Measurements from ENCODE around the gene HHAT.

Gene HHAT

DNA sequence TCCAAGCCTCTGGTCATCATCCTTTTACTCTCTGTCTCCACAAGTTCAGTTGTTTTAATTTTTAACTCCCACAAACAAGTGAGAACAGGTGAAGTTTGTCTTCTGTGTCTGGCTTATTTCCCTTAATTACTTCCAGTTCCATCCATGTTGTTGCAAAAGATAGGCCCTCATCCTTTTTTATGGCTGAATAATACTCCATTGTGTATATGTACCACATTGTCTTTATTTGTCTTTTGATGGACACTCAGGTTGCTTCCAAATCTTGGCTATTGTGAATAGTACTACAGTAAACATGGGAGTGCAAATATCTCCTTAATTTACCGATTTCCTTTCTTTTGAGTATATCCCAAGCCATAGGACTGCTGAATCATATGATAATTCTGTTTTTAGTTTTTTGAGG, 262.5 kb downstream of the HHAT start:
- DNase-seq (ENCODE audit: low read depth), result no peak
- H3K4me3 ChIP-seq (ENCODE audit: low read depth, low read length), result no peak overlapping the region
- no peak for TF ChIP-seq POLR2A (IDR thresholded peaks at IDR 0.05; ENCODE audit: extremely low read depth, insufficient read length)
- TF ChIP-seq MYC (IDR thresholded peaks at IDR 0.05; ENCODE audit: low read depth, low read length), result no peak
- TF ChIP-seq, protein P1, sequence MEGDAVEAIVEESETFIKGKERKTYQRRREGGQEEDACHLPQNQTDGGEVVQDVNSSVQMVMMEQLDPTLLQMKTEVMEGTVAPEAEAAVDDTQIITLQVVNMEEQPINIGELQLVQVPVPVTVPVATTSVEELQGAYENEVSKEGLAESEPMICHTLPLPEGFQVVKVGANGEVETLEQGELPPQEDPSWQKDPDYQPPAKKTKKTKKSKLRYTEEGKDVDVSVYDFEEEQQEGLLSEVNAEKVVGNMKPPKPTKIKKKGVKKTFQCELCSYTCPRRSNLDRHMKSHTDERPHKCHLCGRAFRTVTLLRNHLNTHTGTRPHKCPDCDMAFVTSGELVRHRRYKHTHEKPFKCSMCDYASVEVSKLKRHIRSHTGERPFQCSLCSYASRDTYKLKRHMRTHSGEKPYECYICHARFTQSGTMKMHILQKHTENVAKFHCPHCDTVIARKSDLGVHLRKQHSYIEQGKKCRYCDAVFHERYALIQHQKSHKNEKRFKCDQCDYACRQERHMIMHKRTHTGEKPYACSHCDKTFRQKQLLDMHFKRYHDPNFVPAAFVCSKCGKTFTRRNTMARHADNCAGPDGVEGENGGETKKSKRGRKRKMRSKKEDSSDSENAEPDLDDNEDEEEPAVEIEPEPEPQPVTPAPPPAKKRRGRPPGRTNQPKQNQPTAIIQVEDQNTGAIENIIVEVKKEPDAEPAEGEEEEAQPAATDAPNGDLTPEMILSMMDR (IDR thresholded peaks at IDR 0.05; ENCODE audit: low read depth, low read length), result no peak
- TF ChIP-seq MAX (IDR thresholded peaks at IDR 0.05; ENCODE audit: low read depth, low read length), result no peak

DNA sequence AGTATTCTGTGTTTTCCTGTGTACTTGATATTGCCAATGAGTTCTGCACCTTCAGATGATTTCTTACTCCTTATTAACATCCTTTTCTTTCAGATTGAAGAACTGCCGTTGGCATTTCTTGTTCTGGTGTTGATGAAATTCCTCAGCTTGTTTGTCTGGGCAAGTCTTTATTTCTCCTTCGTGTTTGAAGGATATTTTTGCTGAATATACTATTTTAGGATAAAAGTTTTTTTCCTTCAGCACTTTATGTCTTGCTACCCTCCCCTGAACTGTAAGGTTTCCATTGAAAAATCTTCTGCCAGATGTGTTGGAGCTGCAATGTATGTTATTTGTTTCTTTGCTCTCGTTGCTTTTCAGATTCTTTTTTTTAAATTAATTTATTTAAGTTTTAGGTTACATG, 265.9 kb downstream of the HHAT start:
- TF ChIP-seq MAX (IDR thresholded peaks at IDR 0.05; ENCODE audit: low read depth, low read length), result no peak
- no peak for TF ChIP-seq POLR2A (IDR thresholded peaks at IDR 0.05; ENCODE audit: extremely low read depth, insufficient read length)
- TF ChIP-seq MYC (IDR thresholded peaks at IDR 0.05; ENCODE audit: low read depth, low read length), result no peak
- TF ChIP-seq, protein P1 (IDR thresholded peaks at IDR 0.05; ENCODE audit: low read depth, low read length), result no peak
- no peak overlapping the region for H3K4me3 ChIP-seq (ENCODE audit: low read depth, low read length)
- no peak for DNase-seq (ENCODE audit: low read depth)

DNA sequence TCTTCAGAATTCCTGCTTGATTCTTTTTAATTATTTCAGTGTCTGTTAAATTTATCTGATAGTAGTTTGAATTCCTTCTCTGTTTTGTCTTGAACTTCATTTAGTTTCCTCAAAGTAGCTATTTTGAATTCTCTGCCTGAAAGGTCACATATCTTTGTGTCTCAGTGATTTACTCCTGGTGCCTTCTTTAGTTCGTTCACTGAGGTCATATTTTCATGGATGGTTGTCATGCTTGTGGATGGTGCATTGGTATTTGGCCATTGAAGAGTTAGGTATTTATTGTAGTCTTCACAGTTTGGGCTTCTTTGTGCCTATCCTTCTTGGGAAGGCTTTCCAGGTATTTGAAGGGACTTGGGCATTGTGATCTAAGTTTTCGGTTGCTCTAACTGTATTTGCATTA, 267.9 kb downstream of the HHAT start:
- no peak for DNase-seq (ENCODE audit: low read depth)
- TF ChIP-seq MAX (IDR thresholded peaks at IDR 0.05; ENCODE audit: low read depth, low read length) (no peak), MYC (IDR thresholded peaks at IDR 0.05; ENCODE audit: low read depth, low read length) (no peak), POLR2A (IDR thresholded peaks at IDR 0.05; ENCODE audit: extremely low read depth, insufficient read length) (no peak)
- TF ChIP-seq, protein P1 (IDR thresholded peaks at IDR 0.05; ENCODE audit: low read depth, low read length), result no peak
- no peak overlapping the region for H3K4me3 ChIP-seq (ENCODE audit: low read depth, low read length)

- TF ChIP-seq MAX (IDR thresholded peaks at IDR 0.05; ENCODE audit: low read depth, low read length) (no peak), MYC (IDR thresholded peaks at IDR 0.05; ENCODE audit: low read depth, low read length) (no peak), POLR2A (IDR thresholded peaks at IDR 0.05; ENCODE audit: extremely low read depth, insufficient read length) (no peak)
- TF ChIP-seq, protein P1 (IDR thresholded peaks at IDR 0.05; ENCODE audit: low read depth, low read length), result no peak
- DNase-seq (ENCODE audit: low read depth), result peak; percentile 58
- H3K4me3 ChIP-seq (ENCODE audit: low read depth, low read length), result no peak overlapping the region
These were observed 268.9 kb downstream of the HHAT start for GRCh38 chr1:210597555-210598134.

GRCh38 chr1:210598135-210598652, 269.5 kb downstream of the HHAT start:
- peak; percentile 66 for DNase-seq (ENCODE audit: low read depth)
- no peak overlapping the region for H3K4me3 ChIP-seq (ENCODE audit: low read depth, low read length)
- TF ChIP-seq MAX (IDR thresholded peaks at IDR 0.05; ENCODE audit: low read depth, low read length) (peak; percentile 47; the same call in 1 of the 2 replicates), POLR2A (IDR thresholded peaks at IDR 0.05; ENCODE audit: extremely low read depth, insufficient read length) (no peak)

DNA sequence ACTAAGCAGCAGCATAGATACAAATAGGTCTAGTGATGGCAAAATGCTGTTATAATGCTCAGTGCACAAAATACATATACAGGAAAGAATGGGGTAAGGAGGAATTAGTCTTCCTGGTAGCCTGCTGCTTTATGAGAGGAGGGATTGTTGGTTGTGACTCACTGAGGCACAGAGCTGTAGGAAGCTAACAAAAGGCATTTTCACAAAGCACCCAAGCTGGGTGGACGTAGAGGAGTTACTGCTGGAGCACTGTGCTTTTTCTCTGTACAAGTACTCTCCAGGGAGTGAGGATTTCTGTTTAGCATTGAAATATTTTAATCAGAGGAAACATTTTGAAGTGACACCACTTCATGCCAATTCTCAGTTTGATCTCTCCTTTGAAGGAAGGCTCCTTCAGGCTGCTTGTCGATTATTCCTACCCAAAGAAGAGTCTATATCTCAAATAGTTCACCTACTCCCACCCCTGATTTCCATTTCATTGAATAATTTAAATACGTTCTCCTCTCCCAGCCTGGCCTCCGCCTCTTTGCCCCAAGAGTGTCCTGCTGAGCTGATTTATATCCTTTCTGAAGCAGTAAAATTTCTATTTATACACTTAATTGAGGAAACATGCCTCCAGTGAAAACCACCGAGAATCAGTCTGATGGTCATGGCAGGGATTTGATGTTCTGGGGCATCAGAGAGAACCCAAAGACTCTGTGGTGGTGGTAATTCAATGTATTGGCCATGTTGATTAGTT, 271.9 kb downstream of the HHAT start:
- DNase-seq (ENCODE audit: low read depth), result no peak
- TF ChIP-seq, protein P1 (IDR thresholded peaks at IDR 0.05; ENCODE audit: low read depth, low read length), result no peak
- TF ChIP-seq MAX (IDR thresholded peaks at IDR 0.05; ENCODE audit: low read depth, low read length) (no peak), POLR2A (IDR thresholded peaks at IDR 0.05; ENCODE audit: extremely low read depth, insufficient read length) (no peak), MYC (IDR thresholded peaks at IDR 0.05; ENCODE audit: low read depth, low read length) (no peak)
- no peak overlapping the region for H3K4me3 ChIP-seq (ENCODE audit: low read depth, low read length)
